ENCODE results near the gene CLIP4.

The CLIP4 gene

DNA sequence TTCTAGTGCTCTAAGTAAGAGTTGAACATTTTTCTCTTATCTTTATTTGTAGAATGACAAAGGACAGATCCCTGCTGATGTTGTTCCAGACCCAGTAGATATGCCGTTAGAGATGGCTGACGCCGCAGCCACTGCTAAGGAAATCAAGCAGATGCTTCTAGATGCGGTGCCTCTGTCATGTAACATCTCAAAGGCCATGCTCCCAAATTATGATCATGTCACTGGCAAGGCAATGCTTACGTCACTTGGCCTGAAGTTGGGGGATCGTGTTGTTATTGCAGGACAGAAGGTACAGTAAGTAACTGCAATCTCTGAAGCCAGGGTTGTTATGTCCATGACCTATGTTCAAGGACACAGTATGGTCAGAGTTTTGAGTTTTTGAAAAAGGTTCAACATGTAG, 28.4 kb downstream of the CLIP4 start:
- TF ChIP-seq, protein P1, sequence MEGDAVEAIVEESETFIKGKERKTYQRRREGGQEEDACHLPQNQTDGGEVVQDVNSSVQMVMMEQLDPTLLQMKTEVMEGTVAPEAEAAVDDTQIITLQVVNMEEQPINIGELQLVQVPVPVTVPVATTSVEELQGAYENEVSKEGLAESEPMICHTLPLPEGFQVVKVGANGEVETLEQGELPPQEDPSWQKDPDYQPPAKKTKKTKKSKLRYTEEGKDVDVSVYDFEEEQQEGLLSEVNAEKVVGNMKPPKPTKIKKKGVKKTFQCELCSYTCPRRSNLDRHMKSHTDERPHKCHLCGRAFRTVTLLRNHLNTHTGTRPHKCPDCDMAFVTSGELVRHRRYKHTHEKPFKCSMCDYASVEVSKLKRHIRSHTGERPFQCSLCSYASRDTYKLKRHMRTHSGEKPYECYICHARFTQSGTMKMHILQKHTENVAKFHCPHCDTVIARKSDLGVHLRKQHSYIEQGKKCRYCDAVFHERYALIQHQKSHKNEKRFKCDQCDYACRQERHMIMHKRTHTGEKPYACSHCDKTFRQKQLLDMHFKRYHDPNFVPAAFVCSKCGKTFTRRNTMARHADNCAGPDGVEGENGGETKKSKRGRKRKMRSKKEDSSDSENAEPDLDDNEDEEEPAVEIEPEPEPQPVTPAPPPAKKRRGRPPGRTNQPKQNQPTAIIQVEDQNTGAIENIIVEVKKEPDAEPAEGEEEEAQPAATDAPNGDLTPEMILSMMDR (conservative IDR thresholded peaks at IDR 0.05; ENCODE audit: low read depth), result no peak
- CTCF ChIA-PET, result no interaction called here
- no peak overlapping the region for H3K27ac ChIP-seq
- DNase-seq (ENCODE audit: low spot score), result no peak
- POLR2A ChIA-PET (ENCODE audit: low non-redundant PET), result no interaction called here

DNA sequence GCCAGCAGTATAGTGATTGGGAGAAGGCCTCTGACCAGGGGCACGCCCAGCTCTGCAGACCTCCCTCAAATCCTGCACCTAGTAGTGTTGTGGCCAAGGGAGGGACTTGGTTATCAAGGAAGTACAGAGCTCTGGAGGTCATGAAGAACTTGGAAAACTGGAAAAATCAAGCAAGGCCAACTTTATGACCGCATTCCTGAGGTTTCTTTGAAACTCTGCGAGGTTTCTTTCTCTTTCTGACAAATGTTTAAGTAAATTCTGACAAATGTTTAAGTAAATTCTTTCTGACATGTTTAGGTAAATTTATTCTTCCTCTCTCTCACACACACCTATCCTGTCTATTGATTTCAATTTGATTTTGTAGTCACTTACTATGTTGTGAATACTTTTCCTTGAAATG, 31.0 kb downstream of the CLIP4 start:
- ChIA-PET POLR2A (ENCODE audit: low non-redundant PET) (no interaction called here), CTCF (no interaction called here)
- TF ChIP-seq, protein P1 (conservative IDR thresholded peaks at IDR 0.05; ENCODE audit: low read depth), result no peak
- H3K27ac ChIP-seq, result no peak overlapping the region
- no peak for DNase-seq (ENCODE audit: low spot score)

DNA sequence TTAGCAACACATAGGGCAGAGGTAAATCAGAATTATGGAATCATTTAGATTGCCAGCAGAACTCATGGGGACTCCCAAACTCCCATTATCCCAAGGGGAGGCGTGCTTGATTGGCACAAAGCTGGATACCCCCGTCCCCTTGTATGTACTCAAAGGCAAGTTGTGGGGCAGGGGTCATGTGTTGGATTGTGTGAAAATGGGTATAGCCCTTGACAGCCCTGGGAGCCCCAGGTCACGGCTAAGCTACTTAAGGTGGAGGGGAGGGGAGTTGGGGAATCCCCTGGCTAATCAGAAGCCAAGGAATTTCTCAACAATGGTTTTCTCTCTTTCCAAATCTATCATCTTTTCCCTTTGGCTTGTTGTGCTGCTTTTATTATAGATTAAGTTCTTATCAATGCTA, 32.7 kb downstream of the CLIP4 start:
- ChIA-PET CTCF (interaction anchor here (0.7 kb wide), 1 partner anchor 104 kb away, joined by 4 read pairs; no protein-coding TSS in a partner anchor), POLR2A (ENCODE audit: low non-redundant PET) (no interaction called here)

GRCh38 chr2:29154610-29155009, 39.4 kb downstream of the CLIP4 start:
- ChIA-PET CTCF (no interaction called here), POLR2A (ENCODE audit: low non-redundant PET) (no interaction called here)
- TF ChIP-seq, protein P1 (conservative IDR thresholded peaks at IDR 0.05; ENCODE audit: low read depth), result no peak
- DNase-seq (ENCODE audit: low spot score), result no peak
- no peak overlapping the region for H3K27ac ChIP-seq

More for the DNA sequence above, 32.7 kb downstream of the CLIP4 start:
- TF ChIP-seq, protein P1 (conservative IDR thresholded peaks at IDR 0.05; ENCODE audit: low read depth), result no peak
- DNase-seq (ENCODE audit: low spot score), result no peak
- H3K27ac ChIP-seq, result no peak overlapping the region

- POLR2A ChIA-PET (ENCODE audit: low non-redundant PET), result interaction anchor here (0.6 kb wide), 1 partner anchor 36 kb away, joined by 3 read pairs; no protein-coding TSS in a partner anchor
- no peak overlapping the region for H3K27ac ChIP-seq
- TF ChIP-seq, protein P1 (conservative IDR thresholded peaks at IDR 0.05; ENCODE audit: low read depth), result no peak
- CTCF ChIA-PET, result interaction anchor here (0.7 kb wide), 1 partner anchor 56 kb away, joined by 3 read pairs; no protein-coding TSS in a partner anchor
- DNase-seq (ENCODE audit: low spot score), result no peak
These were observed 40.4 kb downstream of the CLIP4 start for GRCh38 chr2:29155578-29155977.

DNA sequence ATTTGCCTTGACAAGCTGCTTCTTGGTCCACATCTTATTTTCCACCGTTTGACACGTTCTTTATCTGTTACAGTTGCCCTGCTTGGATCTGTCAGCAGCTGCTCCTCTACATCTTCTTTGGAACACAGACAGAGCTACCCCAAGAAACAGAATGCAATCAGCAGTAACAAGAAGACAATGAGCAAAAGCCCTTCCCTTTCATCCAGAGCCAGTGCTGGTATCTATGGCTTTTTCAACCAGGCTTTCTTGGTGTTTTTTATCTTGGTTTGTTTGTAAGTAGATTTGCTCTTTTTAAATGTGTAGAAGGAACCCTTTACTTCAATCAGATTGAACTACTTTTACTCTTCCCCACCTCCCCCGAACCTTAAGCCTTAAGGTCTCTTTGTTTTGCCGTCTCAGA, 41.9 kb downstream of the CLIP4 start:
- POLR2A ChIA-PET (ENCODE audit: low non-redundant PET), result no interaction called here
- CTCF ChIA-PET, result interaction anchor here (0.7 kb wide), 1 partner anchor 38 kb away, joined by 3 read pairs; no protein-coding TSS in a partner anchor
- TF ChIP-seq, protein P1 (conservative IDR thresholded peaks at IDR 0.05; ENCODE audit: low read depth), result no peak
- no peak overlapping the region for H3K27ac ChIP-seq
- DNase-seq (ENCODE audit: low spot score), result no peak

Data from RWPE1 (cell line).